ENCODE data around the gene NAPB.

DNA sequence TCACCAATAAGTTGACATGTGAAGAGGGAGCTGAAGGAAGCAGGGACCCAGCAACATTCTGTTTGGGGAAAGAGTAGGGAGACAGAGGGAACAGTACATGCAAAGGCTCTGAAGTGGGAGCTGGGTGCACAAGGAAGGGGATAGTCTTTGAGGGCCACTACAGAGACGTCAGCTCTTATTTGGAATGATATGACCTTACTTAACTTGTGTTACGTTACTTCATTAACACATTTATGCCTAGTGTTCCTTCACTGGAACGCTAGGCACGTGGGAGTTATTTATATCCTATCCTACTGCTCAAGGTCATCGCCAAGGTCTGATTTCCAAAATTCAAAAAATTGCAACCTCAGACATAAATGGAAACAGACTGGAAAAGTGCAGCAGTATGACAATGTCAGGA lies 20.2 kb downstream of the NAPB start:
- no peak for TF ChIP-seq CTCF (IDR thresholded peaks at IDR 0.05; ENCODE audit: poor library complexity, severe bottlenecking)
- no peak for TF ChIP-seq EP300 (conservative IDR thresholded peaks at IDR 0.05; ENCODE audit: poor library complexity, severe bottlenecking)
- TF ChIP-seq POLR2AphosphoS5 (IDR thresholded peaks at IDR 0.05) = no peak
- no peak for TF ChIP-seq MXI1 (conservative IDR thresholded peaks at IDR 0.05; ENCODE audit: poor library complexity, severe bottlenecking)
- TF ChIP-seq, protein P1, sequence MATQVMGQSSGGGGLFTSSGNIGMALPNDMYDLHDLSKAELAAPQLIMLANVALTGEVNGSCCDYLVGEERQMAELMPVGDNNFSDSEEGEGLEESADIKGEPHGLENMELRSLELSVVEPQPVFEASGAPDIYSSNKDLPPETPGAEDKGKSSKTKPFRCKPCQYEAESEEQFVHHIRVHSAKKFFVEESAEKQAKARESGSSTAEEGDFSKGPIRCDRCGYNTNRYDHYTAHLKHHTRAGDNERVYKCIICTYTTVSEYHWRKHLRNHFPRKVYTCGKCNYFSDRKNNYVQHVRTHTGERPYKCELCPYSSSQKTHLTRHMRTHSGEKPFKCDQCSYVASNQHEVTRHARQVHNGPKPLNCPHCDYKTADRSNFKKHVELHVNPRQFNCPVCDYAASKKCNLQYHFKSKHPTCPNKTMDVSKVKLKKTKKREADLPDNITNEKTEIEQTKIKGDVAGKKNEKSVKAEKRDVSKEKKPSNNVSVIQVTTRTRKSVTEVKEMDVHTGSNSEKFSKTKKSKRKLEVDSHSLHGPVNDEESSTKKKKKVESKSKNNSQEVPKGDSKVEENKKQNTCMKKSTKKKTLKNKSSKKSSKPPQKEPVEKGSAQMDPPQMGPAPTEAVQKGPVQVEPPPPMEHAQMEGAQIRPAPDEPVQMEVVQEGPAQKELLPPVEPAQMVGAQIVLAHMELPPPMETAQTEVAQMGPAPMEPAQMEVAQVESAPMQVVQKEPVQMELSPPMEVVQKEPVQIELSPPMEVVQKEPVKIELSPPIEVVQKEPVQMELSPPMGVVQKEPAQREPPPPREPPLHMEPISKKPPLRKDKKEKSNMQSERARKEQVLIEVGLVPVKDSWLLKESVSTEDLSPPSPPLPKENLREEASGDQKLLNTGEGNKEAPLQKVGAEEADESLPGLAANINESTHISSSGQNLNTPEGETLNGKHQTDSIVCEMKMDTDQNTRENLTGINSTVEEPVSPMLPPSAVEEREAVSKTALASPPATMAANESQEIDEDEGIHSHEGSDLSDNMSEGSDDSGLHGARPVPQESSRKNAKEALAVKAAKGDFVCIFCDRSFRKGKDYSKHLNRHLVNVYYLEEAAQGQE (IDR thresholded peaks at IDR 0.05; ENCODE audit: borderline replicate concordance) = no peak

Data from neural cell (in vitro differentiated cells).